Stimulated activated CD4-positive, alpha-beta T cell treated with anti-CD3 and anti-CD28 coated beads, Interleukin-4, amount 100 ng/mL, for 48 hours (primary cell): Measurements from ENCODE around the gene LAP3.

Experiments used
- DNase-seq, 2 donors: peaks; one replicate each; pipeline ENCODE4 v3.0.0-alpha.2; 2020; ENCODE audit warnings: low read depth in 2 of 2

Gene LAP3

DNA sequence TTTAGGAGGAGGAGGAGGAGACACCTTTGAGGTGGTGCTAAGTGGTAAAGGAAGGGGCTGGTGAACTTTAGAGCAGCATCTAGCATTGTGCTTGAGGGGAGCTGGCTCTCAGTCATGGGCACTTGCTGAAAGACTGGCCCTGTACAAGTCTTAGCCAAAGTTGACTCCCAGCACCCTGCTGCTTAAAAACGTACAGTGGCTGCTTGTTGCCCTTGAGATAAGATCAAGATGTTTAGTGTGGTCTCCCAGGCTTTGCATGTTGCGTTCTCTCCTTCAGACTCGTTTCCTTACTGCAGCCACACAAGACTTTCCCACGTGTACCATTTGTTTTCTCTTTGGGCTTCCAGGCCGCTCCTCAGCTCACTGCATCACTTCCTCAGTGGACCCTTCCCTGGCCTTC lies 39.3 kb downstream of the LAP3 start:
- no peak for DNase-seq

DNA sequence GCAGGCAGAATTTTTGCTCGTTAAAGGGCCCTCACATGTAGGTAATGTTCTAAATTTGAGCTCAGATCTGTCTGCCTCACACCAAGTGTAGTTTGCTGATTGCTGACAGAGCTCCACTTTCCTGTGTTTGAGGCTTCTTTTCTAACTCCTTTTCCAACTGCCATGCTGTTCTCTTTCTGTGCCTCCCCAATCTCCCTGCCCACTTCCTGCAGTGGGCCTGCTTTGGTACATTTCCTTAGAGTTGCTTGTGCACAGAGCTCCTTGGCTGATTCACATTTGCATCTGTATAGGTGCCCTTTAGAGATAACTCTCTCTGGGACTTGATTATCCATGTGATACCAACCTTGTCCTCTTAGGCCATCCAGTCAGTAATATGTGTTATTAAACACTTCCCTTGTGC lies 41.9 kb downstream of the LAP3 start:
- DNase-seq, result no peak

DNA sequence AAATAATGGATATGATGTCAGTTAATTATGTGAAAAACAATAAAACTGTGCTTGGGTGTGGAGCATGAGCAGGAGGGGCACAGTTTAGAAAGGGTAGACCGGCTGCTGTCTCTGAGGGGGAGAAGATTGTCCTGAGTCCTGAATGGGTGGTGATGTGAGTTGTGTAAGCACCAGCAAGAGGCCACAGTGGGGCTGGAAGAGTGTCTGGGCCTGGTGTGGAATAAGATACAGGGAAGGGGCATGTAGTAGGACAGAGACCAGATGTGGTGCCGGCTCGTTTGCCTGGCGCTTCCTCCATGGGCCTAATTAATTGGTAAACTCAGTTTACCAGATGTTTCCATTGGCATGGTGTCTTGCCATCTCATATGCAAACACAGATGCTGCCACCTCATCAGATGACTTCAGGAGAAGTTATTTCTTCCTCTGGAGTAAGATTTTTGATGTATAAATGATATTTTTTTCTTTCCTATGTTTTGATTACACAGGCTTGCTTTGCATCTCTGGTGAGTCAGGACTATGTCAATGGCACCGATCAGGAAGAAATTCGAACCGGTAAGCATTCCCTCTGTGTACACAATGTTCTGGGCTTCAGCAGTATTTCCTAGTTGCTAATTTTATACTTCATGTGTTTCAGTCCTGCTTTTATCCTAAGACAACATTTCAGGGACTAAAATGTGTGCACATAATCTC lies 42.6 kb downstream of the LAP3 start:
- no peak for DNase-seq

DNA sequence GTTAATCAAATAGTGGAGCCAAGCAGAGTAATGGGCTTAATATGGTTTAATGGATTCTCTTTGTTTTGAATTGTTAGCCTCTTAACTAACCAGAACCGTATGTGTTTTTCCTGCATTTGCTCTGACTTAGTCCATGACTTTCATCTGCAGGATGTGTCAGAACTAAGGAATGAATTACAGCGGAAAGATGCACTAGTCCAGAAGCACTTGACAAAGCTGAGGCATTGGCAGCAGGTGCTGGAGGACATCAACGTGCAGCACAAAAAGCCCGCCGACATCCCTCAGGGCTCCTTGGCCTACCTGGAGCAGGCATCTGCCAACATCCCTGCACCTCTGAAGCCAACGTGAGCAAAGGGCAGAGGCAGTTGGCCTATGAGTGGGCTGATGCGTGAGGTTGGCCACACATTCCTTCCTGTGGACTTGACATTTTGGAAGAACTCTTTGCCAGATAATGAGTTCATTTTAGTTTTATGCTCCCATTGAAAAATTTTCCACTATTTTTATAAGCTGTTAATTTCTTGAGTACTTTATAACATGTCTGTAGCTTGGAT lies 46.5 kb downstream of the LAP3 start:
- no peak for DNase-seq

DNA sequence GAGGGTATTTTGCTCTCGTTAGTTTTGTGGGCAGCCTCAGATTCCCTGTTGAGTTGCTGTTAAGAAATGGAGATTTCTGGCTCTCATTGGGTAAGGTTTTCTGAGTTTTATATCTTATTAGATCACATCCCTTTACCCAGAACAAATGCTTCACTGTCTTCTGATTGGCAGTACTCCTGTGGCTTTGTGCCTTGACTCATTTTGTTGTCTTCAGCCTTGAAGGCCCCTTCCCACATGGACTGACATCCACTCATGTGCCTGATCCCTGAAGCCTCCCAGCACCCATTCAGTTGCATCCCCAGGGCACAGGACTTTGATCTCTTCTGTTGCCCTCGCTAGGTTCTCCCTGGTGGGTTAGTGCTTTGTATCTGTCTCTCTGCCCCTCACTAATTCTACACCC lies 47.8 kb downstream of the LAP3 start:
- DNase-seq, result no peak

DNA sequence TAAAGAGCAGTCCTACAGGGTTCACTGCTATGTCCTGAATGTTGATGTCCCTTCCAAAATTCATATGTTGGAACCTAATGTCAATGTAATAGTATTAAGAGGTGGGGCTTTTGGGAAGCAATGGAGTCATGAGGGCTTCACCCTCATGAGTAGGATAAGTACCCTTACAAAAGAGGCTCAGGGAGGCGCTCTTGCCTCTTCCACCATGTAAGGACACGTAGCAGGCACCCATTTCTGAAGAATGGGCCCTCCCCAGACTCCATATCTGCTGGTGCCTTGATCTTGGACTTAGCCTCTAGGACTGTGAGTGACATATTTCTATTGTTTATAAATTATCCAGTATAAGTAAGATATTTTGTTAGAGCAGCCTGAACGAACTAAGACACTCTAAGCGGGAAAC lies 53.2 kb downstream of the LAP3 start:
- DNase-seq, result no peak

DNA sequence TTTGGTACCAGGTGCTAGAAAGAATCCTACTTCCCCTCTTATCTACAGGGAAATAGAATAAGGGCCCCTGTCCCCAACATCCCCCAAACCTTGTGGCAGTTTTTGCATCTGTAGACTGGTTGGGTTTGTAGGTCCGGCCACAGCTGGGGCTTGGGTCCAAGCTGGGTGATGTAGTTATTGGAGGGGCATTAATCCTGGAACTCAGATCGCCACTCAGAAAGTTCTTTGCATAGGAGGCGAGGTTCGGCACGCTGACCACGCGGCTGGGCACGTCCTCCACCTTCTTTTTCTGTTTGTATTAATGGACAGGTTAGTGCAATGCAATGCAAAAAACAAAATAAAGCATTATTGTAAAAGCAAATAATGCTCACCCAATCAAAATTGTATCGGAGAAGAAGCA lies 56.6 kb downstream of the LAP3 start:
- no peak for DNase-seq

DNA sequence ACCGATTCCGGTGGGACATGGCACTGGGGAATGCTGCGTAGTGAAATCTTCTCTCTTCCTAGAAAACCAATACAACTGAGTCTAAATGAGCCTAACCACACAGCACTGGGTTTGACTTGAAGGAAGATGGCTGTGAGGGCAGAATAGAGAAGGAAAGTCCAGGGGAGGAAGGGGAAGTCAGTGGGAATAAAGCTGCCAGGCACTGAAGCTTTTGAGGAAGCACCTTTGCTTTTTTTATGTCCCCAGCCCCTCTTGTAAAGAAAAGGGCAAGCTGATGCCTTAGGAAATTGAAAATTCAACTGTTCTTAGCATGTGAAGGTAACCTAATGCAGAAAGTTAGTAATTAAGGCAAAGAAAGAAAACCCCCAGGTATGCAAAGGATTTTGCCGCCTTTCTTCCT lies 58.1 kb downstream of the LAP3 start:
- no peak for DNase-seq

DNA sequence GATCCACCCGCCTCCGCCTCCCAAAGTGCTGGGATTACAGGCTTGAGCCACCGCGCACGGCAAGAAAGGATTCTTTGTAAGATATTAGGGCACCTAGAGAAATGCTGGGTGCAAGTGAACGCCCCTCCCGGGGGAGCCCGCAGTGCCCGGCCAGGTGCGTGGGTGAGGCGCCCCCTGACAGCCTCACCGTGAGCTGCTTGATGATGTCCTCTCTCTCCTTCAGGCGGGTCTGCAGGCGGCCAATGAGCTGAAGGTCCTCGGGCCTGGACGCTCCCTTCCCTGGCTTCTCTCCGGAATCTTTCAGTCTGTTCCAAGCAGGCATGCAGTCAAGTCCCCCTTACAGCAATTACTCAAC lies 59.3 kb downstream of the LAP3 start:
- no peak for DNase-seq

DNA sequence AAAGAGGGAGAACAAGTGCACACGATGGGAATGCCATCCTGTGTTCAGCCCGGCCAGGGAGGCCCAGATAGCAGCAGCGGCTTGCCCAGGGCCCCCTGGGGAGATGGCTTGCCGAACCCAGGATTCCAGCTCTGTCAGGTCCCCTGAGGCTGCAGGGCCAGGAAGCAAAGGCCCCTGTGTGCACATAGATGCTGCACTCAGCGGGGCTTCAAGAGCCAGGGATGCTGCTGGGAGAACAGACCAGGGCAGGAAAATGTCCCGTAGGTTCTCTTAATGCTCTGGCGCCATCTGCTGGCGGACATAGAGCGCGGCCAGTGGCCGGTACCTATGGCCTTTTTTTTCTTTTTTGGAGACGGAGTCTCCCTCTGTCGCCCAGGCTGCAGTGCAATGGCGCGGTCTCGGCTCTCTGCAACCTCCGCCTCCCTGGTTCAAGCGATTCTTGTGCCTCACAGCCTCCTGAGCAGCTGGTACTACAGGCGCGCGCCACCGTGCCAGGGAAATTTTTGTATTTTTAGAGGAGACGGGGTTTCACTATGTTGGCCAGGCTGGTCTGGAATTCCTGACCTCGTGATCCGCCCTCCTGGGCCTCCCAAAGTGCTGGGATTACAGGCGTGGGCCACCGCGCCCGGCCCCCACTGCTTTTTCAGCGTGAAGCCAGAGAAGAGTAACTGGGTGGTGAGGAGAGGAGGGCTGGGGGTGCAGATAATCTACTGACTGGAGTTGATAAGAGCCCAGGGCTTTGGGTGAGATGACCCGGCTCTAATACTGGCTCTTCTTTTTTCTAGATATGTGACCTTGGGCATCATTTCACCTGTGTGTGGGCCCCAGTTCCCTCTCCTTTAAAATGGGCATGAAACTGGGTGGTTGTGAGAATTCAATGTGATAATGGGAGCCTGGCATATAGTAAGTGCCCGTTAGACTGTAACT lies 60.0 kb downstream of the LAP3 start:
- peak; percentile 67 for DNase-seq

DNA sequence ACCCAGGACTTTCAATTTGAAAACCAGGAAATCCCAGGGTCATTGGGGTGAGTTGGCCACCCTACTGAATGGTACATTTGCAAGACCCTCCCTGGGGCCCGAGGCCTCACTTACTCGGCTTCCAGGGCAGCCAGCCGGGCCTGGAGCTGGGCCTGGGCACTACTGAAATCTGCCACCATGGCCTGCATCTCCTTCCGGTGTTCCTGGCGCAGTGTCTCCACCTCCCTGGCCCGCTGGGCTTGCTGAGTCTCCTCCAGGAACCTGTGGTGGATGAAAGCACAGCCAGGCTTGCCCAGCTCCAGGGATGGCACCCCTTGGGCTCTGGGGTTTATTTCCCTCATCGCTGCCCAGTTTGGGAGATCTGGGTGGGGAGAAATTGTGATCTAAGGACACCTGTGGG lies 62.1 kb downstream of the LAP3 start:
- DNase-seq, result no peak

DNA sequence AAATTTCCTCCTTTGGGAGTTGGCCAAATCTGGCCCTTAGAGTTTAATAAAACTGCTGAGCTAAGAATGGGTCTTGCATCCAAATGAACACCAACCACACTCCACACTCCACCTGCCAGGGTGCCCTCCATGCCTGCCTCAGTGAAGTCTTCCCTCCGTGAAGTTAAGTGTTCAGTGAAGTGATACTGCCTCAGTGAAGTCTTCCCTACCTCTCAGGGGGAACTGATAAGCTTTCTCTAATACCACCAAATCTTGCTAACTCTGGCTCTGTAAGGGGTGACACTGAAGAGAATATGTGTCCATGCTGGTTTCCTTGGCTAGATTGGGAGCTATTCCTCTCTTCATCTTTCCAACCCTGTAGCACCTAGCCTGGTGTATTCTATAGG lies 65.4 kb downstream of the LAP3 start:
- DNase-seq, result no peak

DNA sequence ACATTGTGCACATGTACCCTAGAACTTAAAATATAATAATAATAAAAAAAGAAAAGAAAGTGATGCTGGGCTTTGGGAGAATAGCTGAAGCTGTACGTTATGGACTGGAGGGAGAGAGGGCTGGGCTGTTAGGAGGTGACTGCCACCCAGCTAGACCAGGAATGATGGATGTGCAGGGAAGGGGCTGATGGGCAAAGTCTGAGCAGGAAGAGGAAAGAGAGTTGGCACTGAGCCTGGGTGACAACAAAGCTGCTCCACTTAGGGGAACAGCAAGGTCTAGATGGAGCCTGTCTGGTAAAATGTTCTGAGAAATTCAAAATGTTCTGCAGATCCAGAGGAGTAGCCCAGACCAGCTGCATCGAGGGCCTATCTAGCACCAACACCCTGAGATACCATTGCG lies 69.7 kb downstream of the LAP3 start:
- DNase-seq, result no peak

DNA sequence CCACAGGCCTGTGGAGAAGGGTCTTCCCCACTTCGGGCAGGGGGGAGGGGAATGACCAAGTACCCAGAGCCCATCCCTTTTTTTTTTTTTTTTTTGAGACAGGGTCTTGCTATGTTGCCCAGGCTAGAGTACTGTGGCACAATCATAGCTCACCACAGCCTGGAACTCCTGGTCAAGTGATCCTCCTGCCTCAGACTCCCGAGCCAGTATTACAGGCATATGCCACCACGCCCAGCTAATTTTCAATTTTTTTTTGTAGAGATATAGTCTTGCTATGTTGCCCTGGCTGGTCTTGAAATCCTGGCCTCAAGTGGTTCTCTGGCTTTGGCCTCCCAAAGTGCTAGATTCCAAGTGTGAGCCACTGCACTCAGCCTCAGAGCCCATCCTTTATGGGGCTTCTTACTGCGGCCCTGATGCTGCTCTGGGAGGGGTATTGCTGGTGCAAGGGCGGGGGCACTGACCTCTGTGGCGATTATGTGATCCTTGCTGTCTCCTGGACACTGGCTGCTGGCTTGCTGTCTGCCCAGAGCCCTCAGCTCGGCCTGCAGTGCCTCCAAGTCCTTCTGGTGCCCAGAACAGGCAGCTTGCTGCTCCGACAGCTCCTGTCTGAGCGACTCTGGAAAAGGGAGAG lies 70.3 kb downstream of the LAP3 start:
- no peak for DNase-seq

DNA sequence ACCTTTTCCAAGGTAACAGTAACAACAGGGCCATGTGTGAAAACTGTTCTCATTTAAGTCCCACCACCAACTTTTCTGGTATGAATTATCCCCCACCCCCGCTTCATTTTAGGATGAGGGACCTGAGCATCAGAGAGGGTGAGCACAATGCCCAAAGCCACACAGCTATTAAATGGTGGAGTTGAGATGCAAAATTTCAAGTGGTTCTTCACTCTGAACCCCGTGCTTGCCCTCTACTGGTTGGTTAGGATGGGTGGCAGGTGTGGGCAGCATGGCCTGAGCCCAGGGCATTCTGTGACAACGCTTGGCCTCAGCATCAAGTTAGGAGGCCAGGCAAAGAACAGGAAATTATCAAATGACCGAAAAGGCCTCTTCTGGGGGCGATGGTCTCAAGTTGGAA lies 70.9 kb downstream of the LAP3 start:
- DNase-seq, result no peak

DNA sequence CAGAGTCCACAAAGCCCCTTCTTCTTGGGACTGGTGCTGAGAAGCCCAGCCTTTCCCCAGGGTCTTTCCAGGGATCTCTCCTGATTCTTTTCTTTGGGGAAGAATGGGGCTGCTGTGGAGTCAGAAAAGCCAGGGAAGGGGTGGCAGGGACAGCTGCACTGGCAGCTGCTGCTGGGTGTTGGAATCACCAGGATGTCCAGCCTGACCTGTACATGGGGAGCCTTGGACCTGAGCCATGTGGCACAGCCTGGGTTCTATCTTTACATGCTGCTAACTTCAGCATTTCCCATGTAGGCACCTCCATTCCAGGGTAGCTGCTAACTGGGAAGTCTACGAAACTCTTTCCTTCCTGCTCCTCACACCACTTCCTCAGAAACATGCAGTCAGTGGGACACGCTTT lies 73.4 kb downstream of the LAP3 start:
- no peak for DNase-seq

DNA sequence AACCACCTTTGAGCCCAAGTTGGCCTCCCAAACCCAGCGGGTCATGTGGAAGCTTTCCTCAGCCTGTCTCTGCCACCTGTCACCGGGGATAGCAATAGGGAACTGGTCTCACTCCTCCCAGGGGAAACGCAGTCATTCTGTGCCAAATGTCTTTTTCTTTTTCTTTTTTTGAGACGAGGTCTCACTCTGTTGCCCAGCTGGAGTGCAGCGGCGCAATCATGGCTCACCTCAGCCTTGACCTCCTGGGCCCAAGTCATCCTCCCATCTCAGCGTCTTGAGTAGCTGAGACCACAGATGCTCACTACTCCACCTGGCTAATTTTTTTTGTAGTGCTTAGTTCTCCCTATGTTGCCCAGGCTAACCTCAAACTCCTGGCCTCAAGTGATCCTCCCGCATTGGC lies 77.7 kb downstream of the LAP3 start:
- no peak for DNase-seq

DNA sequence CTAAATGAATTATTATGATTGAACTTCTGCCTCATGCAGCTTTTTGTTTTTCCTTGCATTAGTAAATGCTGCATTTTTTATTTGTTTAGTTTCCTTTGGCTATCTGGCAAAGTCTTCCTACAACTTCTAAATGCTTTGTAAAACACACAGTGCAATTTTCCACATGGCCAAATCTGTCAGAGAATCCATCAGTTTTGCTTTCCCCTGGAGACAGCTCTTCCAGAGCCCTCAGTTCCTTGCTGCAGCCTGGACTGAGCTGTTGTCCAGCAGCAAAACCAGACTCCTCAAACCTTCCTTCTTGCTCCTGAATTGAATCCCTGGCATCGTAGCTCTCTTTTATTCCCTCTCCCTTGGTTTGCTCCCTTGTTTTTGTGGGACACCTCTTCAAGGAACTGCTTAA lies 80.1 kb downstream of the LAP3 start:
- DNase-seq, result no peak
